Fibroblast of skin of abdomen (primary cell): Measurements from ENCODE around the gene HJURP.

Experiments
- DNase-seq: peaks from one replicate; pipeline ENCODE4 v3.0.0-alpha.2; 2013

Gene HJURP

DNA sequence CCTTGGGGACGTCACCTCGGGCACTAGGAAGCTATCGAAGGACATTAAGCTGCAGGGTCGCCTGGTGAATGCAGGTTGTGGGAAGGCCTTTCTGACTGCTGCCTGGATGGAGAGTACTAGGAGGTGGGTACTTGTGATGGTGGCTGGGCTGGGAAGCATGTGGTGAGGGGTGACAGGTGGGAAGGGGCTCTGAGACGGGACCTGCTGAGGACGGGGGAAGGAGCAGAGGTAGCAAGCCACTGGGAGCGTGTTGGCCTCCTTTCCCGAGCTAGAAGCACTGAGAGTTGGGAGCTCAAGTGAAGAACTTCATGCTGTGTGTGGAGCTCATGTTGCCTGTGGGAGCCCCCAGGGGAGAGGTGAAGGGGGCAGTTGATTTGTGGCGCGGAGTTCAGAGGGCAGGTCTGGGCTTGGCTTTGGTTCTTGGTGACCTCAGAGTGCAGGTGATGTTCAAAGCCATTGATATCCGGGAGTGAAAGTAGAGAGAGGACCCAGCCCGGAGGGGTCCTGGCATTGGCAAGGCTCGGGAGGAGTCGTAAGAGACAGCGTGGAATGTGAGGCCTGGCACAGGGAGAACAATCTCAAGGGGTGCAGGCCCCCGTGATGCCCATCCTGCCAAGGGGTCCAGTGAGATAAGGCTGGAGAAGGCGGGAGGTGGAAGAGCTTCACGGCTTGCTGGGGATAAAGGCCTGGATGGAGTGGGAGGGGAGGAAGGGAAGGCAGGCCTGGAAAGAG, 63.0 kb downstream of the HJURP start:
- DNase-seq = no peak

DNA sequence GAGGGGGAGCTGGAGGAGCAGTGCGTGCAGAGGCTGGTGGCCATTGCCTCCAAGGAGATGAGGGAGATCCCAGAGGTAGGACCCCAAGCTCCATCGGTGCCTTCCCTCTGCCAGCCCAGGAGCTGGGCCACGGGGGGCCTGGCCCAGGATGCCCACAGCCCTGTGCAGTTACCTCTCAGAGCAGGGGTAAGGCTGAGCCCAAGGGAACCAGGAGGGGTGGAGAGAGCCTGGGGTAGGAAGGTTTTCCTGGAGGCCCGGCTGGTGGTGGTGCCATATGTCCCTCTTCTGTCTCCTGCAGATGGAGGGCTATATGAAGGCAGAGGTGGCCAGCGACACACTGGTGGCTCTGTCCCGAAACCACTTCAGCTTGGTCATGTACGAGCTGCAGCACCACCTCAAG, 64.8 kb downstream of the HJURP start:
- DNase-seq = no peak
